Ishikawa (cell line): ENCODE results near the gene SCIMP.

Experiments
- CEBPB ChIP-seq: IDR thresholded peaks from 2 replicates; pipeline ENCODE4 v1.6.1; 2012
- CREB1 ChIP-seq: IDR thresholded peaks from 2 replicates; pipeline ENCODE4 v1.6.1; 2012; ENCODE audit warnings: low read depth
- EGR1 ChIP-seq: IDR thresholded peaks from 2 replicates; pipeline ENCODE4 v1.6.1; 2012
- EP300 ChIP-seq: IDR thresholded peaks from 2 replicates; pipeline ENCODE4 v1.6.1; 2012; ENCODE audit warnings: borderline replicate concordance
- FOXM1 ChIP-seq: IDR thresholded peaks from 2 replicates; pipeline ENCODE4 v1.6.1; 2012; ENCODE audit warnings: low read depth, borderline replicate concordance
- NFIC ChIP-seq: IDR thresholded peaks from 2 replicates; pipeline ENCODE4 v1.6.1; 2012
- RAD21 ChIP-seq: IDR thresholded peaks from 2 replicates; pipeline ENCODE4 v1.6.1; 2012; ENCODE audit warnings: low read depth
- TAF1 ChIP-seq: IDR thresholded peaks from 2 replicates; pipeline ENCODE4 v1.6.1; 2012; ENCODE audit warnings: low read depth, mild to moderate bottlenecking
- TCF12 ChIP-seq: IDR thresholded peaks from 2 replicates; pipeline ENCODE4 v1.6.1; 2012; ENCODE audit warnings: low read depth
- TEAD4 ChIP-seq: IDR thresholded peaks from 2 replicates; pipeline ENCODE4 v1.6.1; 2012
- YY1 ChIP-seq: IDR thresholded peaks from 2 replicates; pipeline ENCODE4 v1.6.1; 2012; ENCODE audit warnings: low read depth
- ZBTB7A ChIP-seq: IDR thresholded peaks from 2 replicates; pipeline ENCODE4 v1.6.1; 2012; ENCODE audit warnings: low read depth
- TF ChIP-seq, protein P1 (sequence below): IDR thresholded peaks from 2 replicates; pipeline ENCODE4 v1.6.1; 2012
- TF ChIP-seq, protein P2 (sequence below): IDR thresholded peaks from 2 replicates; pipeline ENCODE4 v1.6.1; 2012; ENCODE audit warnings: low read depth, mild to moderate bottlenecking
- TF ChIP-seq, protein P3 (sequence below): IDR thresholded peaks from 2 replicates; pipeline ENCODE4 v1.6.1; 2012

The SCIMP gene

DNA sequence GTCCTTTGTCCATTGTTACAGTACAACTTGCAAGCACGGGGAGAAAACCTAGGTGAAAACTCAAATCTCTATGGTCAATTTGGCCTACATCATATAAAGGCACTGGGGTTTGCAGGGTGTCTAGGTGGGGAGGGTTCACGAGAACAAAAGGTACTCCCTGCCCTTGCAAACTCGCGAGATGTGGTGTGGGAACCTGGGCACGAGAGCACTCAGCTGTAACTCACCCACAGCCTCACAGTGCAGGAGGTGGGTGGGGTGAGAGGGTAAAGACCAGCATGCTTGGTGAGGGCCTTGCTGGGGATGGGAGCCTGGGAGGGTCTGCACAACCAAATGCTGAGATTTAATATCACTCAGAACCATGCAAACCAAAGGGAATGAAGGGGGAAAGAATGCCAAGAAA, 24.6 kb downstream of the SCIMP start:
- TF ChIP-seq CREB1 (no peak), EGR1 (no peak), CEBPB (no peak), FOXM1 (no peak), TEAD4 (no peak), YY1 (no peak), TAF1 (no peak), TCF12 (no peak), NFIC (no peak), ZBTB7A (no peak), EP300 (no peak), RAD21 (no peak)
- TF ChIP-seq, protein P1, sequence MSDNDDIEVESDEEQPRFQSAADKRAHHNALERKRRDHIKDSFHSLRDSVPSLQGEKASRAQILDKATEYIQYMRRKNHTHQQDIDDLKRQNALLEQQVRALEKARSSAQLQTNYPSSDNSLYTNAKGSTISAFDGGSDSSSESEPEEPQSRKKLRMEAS = no peak
- TF ChIP-seq, protein P2, sequence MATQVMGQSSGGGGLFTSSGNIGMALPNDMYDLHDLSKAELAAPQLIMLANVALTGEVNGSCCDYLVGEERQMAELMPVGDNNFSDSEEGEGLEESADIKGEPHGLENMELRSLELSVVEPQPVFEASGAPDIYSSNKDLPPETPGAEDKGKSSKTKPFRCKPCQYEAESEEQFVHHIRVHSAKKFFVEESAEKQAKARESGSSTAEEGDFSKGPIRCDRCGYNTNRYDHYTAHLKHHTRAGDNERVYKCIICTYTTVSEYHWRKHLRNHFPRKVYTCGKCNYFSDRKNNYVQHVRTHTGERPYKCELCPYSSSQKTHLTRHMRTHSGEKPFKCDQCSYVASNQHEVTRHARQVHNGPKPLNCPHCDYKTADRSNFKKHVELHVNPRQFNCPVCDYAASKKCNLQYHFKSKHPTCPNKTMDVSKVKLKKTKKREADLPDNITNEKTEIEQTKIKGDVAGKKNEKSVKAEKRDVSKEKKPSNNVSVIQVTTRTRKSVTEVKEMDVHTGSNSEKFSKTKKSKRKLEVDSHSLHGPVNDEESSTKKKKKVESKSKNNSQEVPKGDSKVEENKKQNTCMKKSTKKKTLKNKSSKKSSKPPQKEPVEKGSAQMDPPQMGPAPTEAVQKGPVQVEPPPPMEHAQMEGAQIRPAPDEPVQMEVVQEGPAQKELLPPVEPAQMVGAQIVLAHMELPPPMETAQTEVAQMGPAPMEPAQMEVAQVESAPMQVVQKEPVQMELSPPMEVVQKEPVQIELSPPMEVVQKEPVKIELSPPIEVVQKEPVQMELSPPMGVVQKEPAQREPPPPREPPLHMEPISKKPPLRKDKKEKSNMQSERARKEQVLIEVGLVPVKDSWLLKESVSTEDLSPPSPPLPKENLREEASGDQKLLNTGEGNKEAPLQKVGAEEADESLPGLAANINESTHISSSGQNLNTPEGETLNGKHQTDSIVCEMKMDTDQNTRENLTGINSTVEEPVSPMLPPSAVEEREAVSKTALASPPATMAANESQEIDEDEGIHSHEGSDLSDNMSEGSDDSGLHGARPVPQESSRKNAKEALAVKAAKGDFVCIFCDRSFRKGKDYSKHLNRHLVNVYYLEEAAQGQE = no peak
- TF ChIP-seq, protein P3, sequence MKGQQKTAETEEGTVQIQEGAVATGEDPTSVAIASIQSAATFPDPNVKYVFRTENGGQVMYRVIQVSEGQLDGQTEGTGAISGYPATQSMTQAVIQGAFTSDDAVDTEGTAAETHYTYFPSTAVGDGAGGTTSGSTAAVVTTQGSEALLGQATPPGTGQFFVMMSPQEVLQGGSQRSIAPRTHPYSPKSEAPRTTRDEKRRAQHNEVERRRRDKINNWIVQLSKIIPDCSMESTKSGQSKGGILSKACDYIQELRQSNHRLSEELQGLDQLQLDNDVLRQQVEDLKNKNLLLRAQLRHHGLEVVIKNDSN = no peak

DNA sequence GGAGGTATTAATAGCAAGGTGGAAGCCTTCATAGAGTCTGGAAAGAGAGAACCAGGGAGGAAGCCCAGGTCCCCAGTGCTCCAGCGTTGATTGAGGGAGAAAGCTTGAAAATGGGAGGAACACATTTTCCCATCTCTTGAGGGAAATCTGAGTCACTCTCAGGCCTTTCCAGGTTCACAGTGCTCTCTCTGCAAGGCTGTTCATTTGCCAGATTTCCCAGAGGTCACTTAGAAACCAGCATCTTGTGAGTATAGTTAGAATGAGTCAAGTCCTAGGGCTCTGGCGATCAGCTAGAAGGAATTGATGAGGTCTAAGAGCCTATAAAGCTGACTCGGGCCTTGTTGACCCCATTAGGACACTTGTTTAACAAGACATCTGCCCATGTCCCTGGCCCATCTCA, 25.3 kb downstream of the SCIMP start:
- TF ChIP-seq TEAD4 (no peak), EP300 (no peak), TAF1 (no peak), FOXM1 (no peak), ZBTB7A (no peak), NFIC (no peak)
- TF ChIP-seq, protein P3 = no peak

DNA sequence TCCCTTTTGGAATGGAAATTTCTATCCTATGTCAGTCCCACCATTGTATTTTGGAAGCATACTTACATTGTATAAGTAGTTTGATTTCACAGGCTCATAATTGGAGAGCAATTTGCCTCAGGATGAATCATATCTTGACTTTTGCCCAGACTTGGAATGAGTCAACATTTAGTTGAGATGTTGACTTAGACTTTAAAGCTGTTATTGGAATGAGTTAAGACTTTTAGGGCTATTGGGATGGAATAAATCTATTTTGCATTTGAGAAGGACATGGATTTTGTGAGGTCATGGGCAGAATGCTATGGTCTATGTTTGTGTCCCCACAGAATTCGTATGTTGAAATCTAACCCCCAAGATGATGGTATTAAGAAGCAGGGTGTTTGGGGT, 30.8 kb downstream of the SCIMP start:
- TF ChIP-seq EGR1 (no peak), ZBTB7A (no peak)
- TF ChIP-seq, protein P3 = no peak

DNA sequence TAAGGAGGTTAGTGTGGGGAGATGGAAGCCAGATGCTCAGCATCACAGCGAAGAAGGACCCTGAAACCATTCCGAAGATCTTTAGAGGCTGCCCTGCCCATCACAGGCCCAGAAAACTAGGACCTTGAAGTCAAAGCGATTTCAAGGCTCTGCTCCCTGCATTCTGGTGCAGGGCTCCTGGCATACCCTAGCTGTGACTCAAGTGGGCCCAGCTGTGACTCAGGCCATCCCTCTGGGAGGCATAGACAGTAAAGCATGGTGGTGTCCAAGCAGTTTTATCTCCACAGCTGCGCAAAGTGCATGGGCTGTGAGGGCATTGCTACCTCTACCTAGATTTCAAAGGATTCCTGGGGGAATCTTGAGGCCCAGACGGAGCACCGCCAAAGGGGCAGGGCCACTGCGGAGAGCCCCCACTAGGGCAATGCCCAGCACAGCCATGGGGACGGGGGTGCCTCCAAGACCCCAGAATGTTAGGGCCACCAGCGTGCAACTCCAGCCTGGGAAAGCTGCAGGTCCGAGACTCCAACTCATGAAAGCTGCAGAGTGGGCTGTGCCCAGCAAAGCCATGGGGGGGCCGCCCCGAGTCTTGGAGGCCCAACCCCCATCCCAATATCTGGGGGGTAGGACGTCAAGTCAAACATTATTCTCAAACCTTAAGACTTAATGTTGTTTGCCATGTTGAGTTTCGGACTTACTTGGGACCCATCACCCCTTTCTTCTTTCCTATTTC, 31.3 kb downstream of the SCIMP start:
- TF ChIP-seq CREB1 = no peak
- TF ChIP-seq EGR1 = no peak
- TF ChIP-seq ZBTB7A = no peak
- no peak for TF ChIP-seq CEBPB
- TF ChIP-seq YY1 = no peak
- TF ChIP-seq TAF1 = no peak
- TF ChIP-seq, protein P2 = no peak
- TF ChIP-seq RAD21 = no peak
- TF ChIP-seq, protein P1 = no peak

DNA sequence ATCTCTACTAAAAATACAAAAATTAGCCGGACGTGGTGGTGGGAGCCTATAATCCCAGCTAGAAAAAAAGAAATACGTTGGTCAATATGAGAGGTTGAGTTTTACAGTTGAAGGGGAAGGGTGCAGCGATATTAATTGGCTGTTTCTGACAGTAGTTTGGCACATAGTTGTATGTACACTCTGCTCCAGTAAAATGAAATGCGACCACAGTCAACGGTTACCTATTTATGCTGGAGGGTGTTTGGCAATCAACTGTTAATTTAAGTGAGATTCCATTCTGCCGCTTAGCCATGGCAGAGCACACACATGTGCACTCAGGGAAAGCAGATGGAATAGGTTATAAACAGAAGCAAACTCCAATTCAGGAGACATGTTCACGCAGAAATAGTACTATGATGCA, 33.6 kb downstream of the SCIMP start:
- TF ChIP-seq RAD21 (no peak), CEBPB (no peak), EGR1 (no peak), CREB1 (no peak), ZBTB7A (no peak), FOXM1 (no peak), TCF12 (no peak), EP300 (no peak), YY1 (no peak), TAF1 (no peak), NFIC (no peak), TEAD4 (no peak)
- TF ChIP-seq, protein P3 = no peak
- TF ChIP-seq, protein P2 = no peak
- TF ChIP-seq, protein P1 = no peak
